H1 (cell line): Measurements from ENCODE around the gene RFT1. TPM values are rescaled to one million over a fixed set of nuclear protein-coding genes. Genes with fewer than 3 reads are reported as not detected.

Experiments
- CTCF ChIA-PET: fragments of 300-600 bp; sonication (Branson Sonifier 250); formaldehyde crosslinking; loops from one replicate; lab custom pipeline; 2021; ENCODE audit not compliant: partially characterized antibody; lab: Charles Lee
- POLR2A ChIA-PET: fragments of 300-600 bp; sonication (Branson Sonifier 250); formaldehyde crosslinking; loops from one replicate; lab custom pipeline; 2021; ENCODE audit warnings: inconsistent platforms; ENCODE audit not compliant: partially characterized antibody; lab: Charles Lee
- DNase-seq, 2 experiments: peaks; one replicate each; pipeline versions ENCODE4 v3.0.0 to v3.0.0-alpha.2; 2010 to 2022; ENCODE audit warnings: low spot score in 2 of 2, low read depth in 1 of 2, mixed read lengths in 1 of 2
- FAIRE-seq: peaks from 2 replicates; lab custom pipeline; 2011; peaks lifted over from hg19 to GRCh38; lab: Jason Lieb, UNC
- H2AFZ ChIP-seq: 2 replicates; pipeline ENCODE4 v1.8.1; 2012; ENCODE audit warnings: low read length, inconsistent platforms
- H2AK5ac ChIP-seq: 2 replicates; pipeline ENCODE4 v1.6.1; 2013; ENCODE audit warnings: low read depth, low read length
- H2BK120ac ChIP-seq: replicated peaks from 2 replicates; pipeline ENCODE3; 2013; ENCODE audit warnings: low read depth, low read length, inconsistent platforms
- H2BK12ac ChIP-seq: 2 replicates; pipeline ENCODE4 v1.6.1; 2013; ENCODE audit warnings: low read depth, low read length
- H2BK15ac ChIP-seq: 2 replicates; pipeline ENCODE4 v1.6.1; 2013; ENCODE audit warnings: low read length
- H2BK20ac ChIP-seq: 2 replicates; pipeline ENCODE4 v1.6.1; 2013; ENCODE audit warnings: low read length
- H2BK5ac ChIP-seq: 2 replicates; pipeline ENCODE4 v1.6.1; 2013; ENCODE audit warnings: low read depth, low read length
- H3K14ac ChIP-seq: 2 replicates; pipeline ENCODE4 v1.6.1; 2013; ENCODE audit warnings: inconsistent platforms; ENCODE audit not compliant: insufficient read length
- H3K18ac ChIP-seq: 2 replicates; pipeline ENCODE4 v1.6.1; 2013; ENCODE audit warnings: low read length; ENCODE audit errors: extremely low read depth
- H3K23ac ChIP-seq: 2 replicates; pipeline ENCODE4 v1.6.1; 2013; ENCODE audit warnings: inconsistent platforms; ENCODE audit not compliant: insufficient read length
- H3K23me2 ChIP-seq: 2 replicates; pipeline ENCODE4 v1.6.1; 2013; ENCODE audit warnings: low read depth, low read length
- H3K27ac ChIP-seq: 2 replicates; pipeline ENCODE4 v1.6.1; 2011; ENCODE audit warnings: low read depth, low read length, inconsistent platforms
- H3K27me3 ChIP-seq, 4 experiments: replicated peaks in 1 of 4; 1 replicate in 1 of 4; 2 replicates in 3 of 4; pipeline versions ENCODE4 v1.6.1 to v1.8.1; 2011 to 2013; ENCODE audit warnings: low read length in 3 of 4, mild to moderate bottlenecking in 3 of 4, inconsistent platforms in 2 of 4, mixed read lengths in 2 of 4, moderate library complexity in 1 of 4; ENCODE audit not compliant: control insufficient read depth in 3 of 4, insufficient read depth in 3 of 4; ENCODE audit errors: extremely low read depth in 1 of 4
- H3K36me3 ChIP-seq, 4 experiments: 2 replicates each; pipeline versions ENCODE4 v1.6.1 to v1.8.1; 2011 to 2013; ENCODE audit warnings: mild to moderate bottlenecking in 4 of 4, low read length in 3 of 4, moderate library complexity in 2 of 4, control low read depth in 1 of 4, inconsistent platforms in 1 of 4; ENCODE audit not compliant: insufficient read depth in 4 of 4, control insufficient read depth in 2 of 4
- H3K4ac ChIP-seq: replicated peaks from 2 replicates; pipeline ENCODE3; 2013; ENCODE audit warnings: low read length, low read depth, mixed read lengths, inconsistent platforms; ENCODE audit not compliant: insufficient read length
- H3K4me1 ChIP-seq, 4 experiments: replicated peaks in 1 of 4; 1 replicate in 1 of 4; 2 replicates in 3 of 4; pipeline versions ENCODE4 v1.6.1 to v1.8.1; 2011 to 2013; ENCODE audit warnings: low read length in 3 of 4, inconsistent platforms in 2 of 4, mixed read lengths in 1 of 4; ENCODE audit not compliant: insufficient read depth in 4 of 4, control insufficient read depth in 3 of 4
- H3K4me2 ChIP-seq, 2 experiments: 2 replicates each; pipeline versions ENCODE4 v1.6.1 to v1.8.1; 2011 to 2013; ENCODE audit warnings: low read depth in 2 of 2, low read length in 2 of 2, control low read depth in 1 of 2, inconsistent platforms in 1 of 2, mild to moderate bottlenecking in 1 of 2; ENCODE audit not compliant: insufficient read depth in 1 of 2
- H3K4me3 ChIP-seq, 4 experiments: fragments of 200-600, 300-600 bp in 1 of 4; sonication (generic), shearing (Covaris generic), sonication (Bioruptor Twin) in 1 of 4; 2 replicates each; pipeline versions ENCODE4 v1.5.1 to v1.8.1; 2011 to 2016; ENCODE audit warnings: low read length in 4 of 4, low read depth in 3 of 4, control low read depth in 2 of 4, inconsistent platforms in 2 of 4, mild to moderate bottlenecking in 2 of 4, mixed read lengths in 1 of 4, moderate library complexity in 1 of 4; ENCODE audit not compliant: insufficient read depth in 2 of 4; ENCODE audit errors: extremely low read depth in 1 of 4
- H3K56ac ChIP-seq: replicated peaks from 2 replicates; pipeline ENCODE3; 2013; ENCODE audit warnings: low read depth, mild to moderate bottlenecking, mixed read lengths, low read length, inconsistent platforms; ENCODE audit not compliant: insufficient read length
- H3K79me1 ChIP-seq: 2 replicates; pipeline ENCODE4 v1.6.1; 2013; ENCODE audit warnings: low read depth, low read length, control low read depth
- H3K79me2 ChIP-seq, 2 experiments: 2 replicates each; pipeline versions ENCODE4 v1.6.1 to v1.8.1; 2012 to 2013; ENCODE audit warnings: low read length in 2 of 2, mild to moderate bottlenecking in 2 of 2, inconsistent platforms in 1 of 2; ENCODE audit not compliant: insufficient read depth in 2 of 2, control insufficient read depth in 1 of 2
- H3K9ac ChIP-seq, 4 experiments: replicated peaks in 1 of 4; 1 replicate in 1 of 4; 2 replicates in 3 of 4; pipeline versions ENCODE4 v1.6.1 to v1.8.1; 2011 to 2013; ENCODE audit warnings: low read depth in 3 of 4, low read length in 3 of 4, control low read depth in 2 of 4, mild to moderate bottlenecking in 2 of 4, moderate library complexity in 2 of 4, inconsistent platforms in 1 of 4; ENCODE audit errors: extremely low read depth in 1 of 4
- H3K9me3 ChIP-seq, 2 experiments: 2 replicates each; pipeline versions ENCODE4 v1.6.1 to v1.8.1; 2012 to 2013; ENCODE audit warnings: mild to moderate bottlenecking in 2 of 2, moderate library complexity in 2 of 2, control low read depth in 1 of 2, inconsistent platforms in 1 of 2, low read depth in 1 of 2, low read length in 1 of 2, mixed read lengths in 1 of 2; ENCODE audit not compliant: insufficient read depth in 2 of 2
- H4K20me1 ChIP-seq, 2 experiments: replicated peaks in 1 of 2; 2 replicates each; pipeline versions ENCODE3 to v1.8.1; 2011 to 2013; ENCODE audit warnings: inconsistent platforms in 2 of 2, low read length in 2 of 2, mild to moderate bottlenecking in 1 of 2; ENCODE audit not compliant: insufficient read depth in 2 of 2, control insufficient read depth in 1 of 2
- H4K5ac ChIP-seq: 2 replicates; pipeline ENCODE4 v1.6.1; 2013; ENCODE audit warnings: low read length, low read depth, mixed read lengths, inconsistent platforms; ENCODE audit not compliant: insufficient read length
- H4K8ac ChIP-seq: 2 replicates; pipeline ENCODE4 v1.8.0; 2013; ENCODE audit warnings: mild to moderate bottlenecking, moderate library complexity, low read length, inconsistent platforms; ENCODE audit not compliant: insufficient read depth; ENCODE audit errors: extremely low read depth
- H4K91ac ChIP-seq: replicated peaks from 2 replicates; pipeline ENCODE3; 2013; ENCODE audit warnings: low read length, mixed read lengths, inconsistent platforms; ENCODE audit not compliant: insufficient read length
- BCL11A ChIP-seq, 2 experiments: IDR thresholded peaks; one replicate each; pipeline ENCODE4 v1.6.1; 2011; ENCODE audit warnings: low read depth in 2 of 2, low read length in 2 of 2, mild to moderate bottlenecking in 2 of 2
- CEBPB ChIP-seq: IDR thresholded peaks from 2 replicates; pipeline ENCODE4 v1.6.1; 2012; ENCODE audit warnings: low read depth, low read length
- CTCF ChIP-seq, 3 experiments: IDR thresholded peaks; 1 replicate in 2 of 3; 2 replicates in 1 of 3; pipeline versions ENCODE4 v1.5.1 to v1.6.1; 2011; ENCODE audit warnings: low read length in 3 of 3, mild to moderate bottlenecking in 3 of 3, inconsistent platforms in 2 of 3, low read depth in 1 of 3, moderate library complexity in 1 of 3; ENCODE audit not compliant: insufficient read depth in 1 of 3; ENCODE audit errors: control extremely low read depth in 1 of 3
- KDM5A ChIP-seq: fragments of 200-600 bp; IDR thresholded peaks from 2 replicates; pipeline ENCODE4 v1.7.1; 2012; ENCODE audit warnings: mild to moderate bottlenecking, low read length, inconsistent platforms, mixed read lengths
- POLR2AphosphoS5 ChIP-seq: IDR thresholded peaks from 2 replicates; pipeline ENCODE4 v1.6.1; 2011; ENCODE audit warnings: low read depth, low read length
- RAD21 ChIP-seq, 2 experiments: IDR thresholded peaks in 1 of 2; conservative IDR thresholded peaks in 1 of 2; 2 replicates each; pipeline ENCODE4 v1.6.1; 2011; ENCODE audit warnings: low read depth in 2 of 2, low read length in 2 of 2, improper control_type of control experiment in 1 of 2, inconsistent platforms in 1 of 2, mild to moderate bottlenecking in 1 of 2, moderate library complexity in 1 of 2
- SIX5 ChIP-seq: IDR thresholded peaks from 2 replicates; pipeline ENCODE4 v1.6.1; 2011; ENCODE audit warnings: mild to moderate bottlenecking, low read depth, low read length
- YY1 ChIP-seq: IDR thresholded peaks from 2 replicates; pipeline ENCODE4 v1.6.1; 2011; ENCODE audit warnings: low read depth, mild to moderate bottlenecking, low read length
- WGBS, 2 experiments: shearing (Covaris generic) in 1 of 2; methylation state at CpG; one replicate each; pipeline versions ENCODE4 v1.1.6 to v1.1.7; 2013 to 2015; ENCODE audit warnings: low lambda C conversion rate in 2 of 2, mixed read lengths in 2 of 2, inconsistent platforms in 1 of 2, low coverage in 1 of 2, missing lambda C conversion rate in 1 of 2; ENCODE audit not compliant: insufficient replicate concordance in 2 of 2, insufficient coverage in 1 of 2, insufficient read length in 1 of 2; ENCODE audit errors: extremely low coverage in 1 of 2, missing lambda C conversion rate in 1 of 2; 5-methylcytosine and 5-hydroxymethylcytosine counted together
- polyA plus RNA-seq, 7 experiments: library from polyadenylated mRNA; depleted of rRNA in 3 of 7; stranded (reverse) in 5 of 7; unstranded in 2 of 7; fragments of >200 nt in 5 of 7; fragments of 200-250 nt in 2 of 7; gene quantifications; 1 replicate in 5 of 7; 2 replicates in 1 of 7; 4 replicates in 1 of 7; pipeline versions ENCODE4 v1.2.1 to v1.2.3, GENCODE V29; 2011 to 2013; ENCODE audit warnings: missing spikeins in 2 of 7, mixed read lengths in 2 of 7
- total RNA-seq: library from RNA; stranded (reverse); fragmentation: NEBNext Ultra II Directional; extraction: Animal tissue kit (Norgen Biotek cat#: 25700); gene quantifications from 2 replicates; pipeline ENCODE4 v1.2.1, GENCODE V29; 2021

The RFT1 gene
- total and polyA plus RNA-seq, 2 of the 8 experiments (the other 6 are each of a cell fraction or from before 2014, with no cell fraction given), result 27.7 to 42.4 TPM

- Histone ChIP-seq H3K23me2 (no peaks in the 10 kb centered on the region), H3K4ac (no peak overlapping the region), H2BK20ac (no peak overlapping the region), H3K23ac (no peak overlapping the region), H4K91ac (no peak overlapping the region), H3K27ac (no peak overlapping the region), H2AK5ac (no peak overlapping the region), H2BK12ac (no peak overlapping the region), H2BK15ac (no peak overlapping the region), H3K9me3 (no peaks in the 10 kb centered on the region), H2BK5ac (no peak overlapping the region), H3K9ac (no peak overlapping the region), H2AFZ (no peak overlapping the region), H2BK120ac (no peak overlapping the region), H3K36me3 (peaks cover 0 to 2% (median under 1%) of the 10 kb centered on the region in 4 experiments; a peak in 3 of 8 replicates), H4K5ac (no peak overlapping the region), H3K4me1 (no peaks in the 10 kb centered on the region), H3K4me3 (no peak overlapping the region), H4K20me1 (no peaks in the 10 kb centered on the region), H3K14ac (no peak overlapping the region), H3K4me2 (no peak overlapping the region), H3K18ac (no peak overlapping the region), H3K27me3 (no peaks in the 10 kb centered on the region), H3K79me2 (no peaks in the 10 kb centered on the region), H3K56ac (no peak overlapping the region), H3K79me1 (no peaks in the 10 kb centered on the region), H4K8ac (no peak overlapping the region)
- ChIA-PET POLR2A (interaction anchor here (1.0 to 2.0 kb wide), 4 partner anchors 15 to 111 kb away, joined by 3 to 4 read pairs (median 4); no protein-coding TSS in a partner anchor), CTCF (interaction anchor here (0.5 to 7.3 kb wide), 45 partner anchors 8 to 1060 kb away, joined by 3 to 63 read pairs (median 4); partner anchors contain the start of gene PRKCD)
- FAIRE-seq, result peak; percentile 24
- WGBS, 2 experiments, result 75% methylated on average over 12 of the region's 12 CpGs; no CpG with 5 or more reads in 1 of the 2 experiments
- TF ChIP-seq KDM5A (no peak), BCL11A (IDR thresholded peaks at IDR 0.05; ENCODE audit: low read depth in 2 of 2, low read length in 2 of 2) (no peak), SIX5 (no peak), CEBPB (peak; percentile 56; the same call in 1 of the 2 replicates), CTCF (IDR thresholded peaks at IDR 0.05; ENCODE audit: control extremely low read depth in 1 of 3, insufficient read depth in 1 of 3, low read depth in 1 of 3, low read length in 3 of 3) (peak; percentile 78 to 90 (median 79)), YY1 (no peak), POLR2AphosphoS5 (no peak), RAD21 (IDR thresholded peaks at IDR 0.05 in 1 of 2, conservative IDR thresholded peaks at IDR 0.05 in 1 of 2; ENCODE audit: low read depth in 2 of 2, low read length in 2 of 2) (peak; percentile 54 to 63)
- peak; percentile 38 to 64 for DNase-seq
Measured at GRCh38 chr3:53109891-53110771, 20.1 kb downstream of the RFT1 start.
